Mononuclear cell (primary cell): Measurements from ENCODE around the gene MUC2. TPM values are rescaled to one million over a fixed set of nuclear protein-coding genes. Genes with fewer than 3 reads are reported as not detected.

Experiments
- H3K27me3 ChIP-seq: 2 replicates; pipeline ENCODE4 v1.6.0; 2011; ENCODE audit warnings: low read length, control low read depth; ENCODE audit not compliant: insufficient read depth
- H3K4me1 ChIP-seq: 2 replicates; pipeline ENCODE4 v1.5.1; 2011; ENCODE audit warnings: mild to moderate bottlenecking, low read length, control low read depth; ENCODE audit not compliant: insufficient read depth
- H3K4me3 ChIP-seq: 2 replicates; pipeline ENCODE4 v1.5.1; 2011; ENCODE audit warnings: mild to moderate bottlenecking, low read length, moderate library complexity
- H3K9me3 ChIP-seq: 2 replicates; pipeline ENCODE4 v1.5.1; 2011; ENCODE audit warnings: low read depth, mild to moderate bottlenecking, control low read depth, low read length
- total RNA-seq: library from RNA; depleted of rRNA; stranded (reverse); fragments of >200 nt; gene quantifications from one replicate; pipeline ENCODE4 v1.2.3, GENCODE V29; 2012

The MUC2 gene
- total RNA-seq, 1 donor, result not detected

DNA sequence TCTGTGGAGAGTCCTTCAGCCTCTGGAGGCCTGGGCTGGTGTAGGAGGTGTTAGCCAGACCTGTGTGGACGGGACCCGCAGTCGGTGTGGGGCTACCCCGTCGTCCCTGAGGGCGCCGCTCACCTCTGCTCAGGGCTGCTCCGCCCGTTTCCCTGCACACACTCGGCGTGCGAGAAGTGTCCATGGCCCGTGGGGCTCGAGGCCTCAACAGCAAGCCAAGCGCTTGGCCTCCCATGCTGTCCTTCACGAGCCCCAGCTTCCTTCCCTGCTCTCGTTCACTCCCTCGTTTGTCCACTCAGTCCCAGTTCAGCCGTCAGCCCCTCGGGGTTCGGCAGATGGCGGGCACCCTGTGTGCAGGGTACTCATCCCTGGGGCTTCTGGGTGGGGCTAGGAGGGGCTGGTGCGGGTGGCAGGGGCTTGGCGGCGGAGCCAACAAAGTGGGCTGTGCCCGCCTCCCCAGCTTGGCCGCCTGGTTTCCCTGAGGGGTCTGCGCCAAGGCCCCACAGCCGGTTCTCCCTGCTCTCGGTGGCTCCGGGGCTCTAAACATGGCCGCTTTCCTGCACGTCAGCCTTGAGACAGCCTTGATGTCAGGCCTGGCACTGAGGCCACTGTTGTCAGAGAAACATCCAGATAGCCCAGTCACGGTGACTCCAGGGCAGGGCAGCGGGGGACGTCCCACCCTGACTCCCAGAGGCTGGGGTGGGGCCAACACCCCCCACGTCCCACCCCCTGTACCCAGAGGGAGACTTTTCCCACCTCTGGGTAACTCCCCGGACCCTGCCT is 41.5 kb upstream of the MUC2 start:
- H3K9me3 ChIP-seq, result no peaks in the 10 kb centered on the region
- H3K4me3 ChIP-seq, result no peak overlapping the region
- no peaks in the 10 kb centered on the region for H3K4me1 ChIP-seq
- H3K27me3 ChIP-seq, result no peaks in the 10 kb centered on the region

DNA sequence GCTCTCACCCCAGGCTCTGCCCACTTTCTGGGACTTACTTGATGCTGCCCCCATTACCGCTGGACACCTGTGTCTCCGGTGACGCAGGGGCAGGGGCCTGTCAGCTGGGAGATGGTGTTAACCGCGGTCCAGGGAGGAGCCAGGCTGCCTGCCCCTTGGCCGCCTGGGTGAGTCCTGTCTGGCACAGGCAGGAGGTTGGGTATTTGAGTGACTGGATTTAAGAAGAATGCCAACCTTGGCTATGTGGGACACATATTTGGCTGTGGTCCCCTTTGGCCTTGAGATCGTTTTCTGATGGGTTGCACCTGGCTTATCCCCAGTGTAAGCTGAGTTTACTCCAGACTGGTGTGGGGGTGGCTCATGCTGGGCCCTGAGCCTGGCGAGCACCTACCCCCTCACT is 40.7 kb upstream of the MUC2 start:
- no peak overlapping the region for H3K4me3 ChIP-seq
- H3K9me3 ChIP-seq, result no peaks in the 10 kb centered on the region
- no peaks in the 10 kb centered on the region for H3K27me3 ChIP-seq
- H3K4me1 ChIP-seq, result no peaks in the 10 kb centered on the region

DNA sequence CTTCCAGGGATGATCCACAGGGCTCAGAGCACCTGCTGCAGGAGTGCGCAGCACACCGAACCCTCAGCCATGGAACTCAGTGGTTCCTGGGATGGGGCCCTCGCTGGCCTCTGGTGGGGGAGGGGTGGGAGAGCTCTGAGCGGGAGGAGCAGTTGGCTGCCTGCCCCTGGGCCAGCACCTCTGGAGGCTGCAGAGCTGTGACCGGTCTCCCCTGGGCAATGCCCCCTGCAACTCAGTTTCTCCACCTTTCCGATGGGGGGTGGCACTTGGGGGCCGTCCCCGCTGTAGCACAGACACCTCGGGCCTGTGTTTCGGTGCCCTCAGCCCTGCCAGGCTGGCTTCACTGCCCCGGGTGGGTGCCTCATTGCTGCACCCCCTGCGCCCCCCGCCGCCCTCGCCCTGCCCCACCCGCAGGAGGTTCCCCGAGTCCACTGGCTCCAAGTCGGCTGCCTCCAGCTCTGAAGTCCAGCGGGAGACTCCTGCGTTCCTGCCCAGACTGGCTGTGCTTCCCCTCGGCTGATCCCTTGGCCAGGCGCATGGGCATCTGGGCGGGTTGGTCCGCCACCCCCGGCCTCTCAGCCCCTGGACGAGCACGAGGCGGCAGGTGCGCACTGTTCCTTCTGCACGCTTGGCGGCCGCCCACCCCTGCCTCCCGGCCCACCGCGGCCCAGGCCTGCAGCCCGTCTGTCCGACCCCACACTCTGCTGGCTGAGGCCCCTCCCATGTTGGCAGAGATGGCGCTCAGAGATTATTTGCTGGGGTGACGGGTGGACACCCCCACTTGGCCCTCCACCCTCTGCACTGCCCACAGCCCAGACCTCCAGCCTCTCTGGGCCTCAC is 40.0 kb upstream of the MUC2 start:
- H3K4me3 ChIP-seq, result no peak overlapping the region
- H3K4me1 ChIP-seq, result no peaks in the 10 kb centered on the region
- no peaks in the 10 kb centered on the region for H3K27me3 ChIP-seq
- no peaks in the 10 kb centered on the region for H3K9me3 ChIP-seq

DNA sequence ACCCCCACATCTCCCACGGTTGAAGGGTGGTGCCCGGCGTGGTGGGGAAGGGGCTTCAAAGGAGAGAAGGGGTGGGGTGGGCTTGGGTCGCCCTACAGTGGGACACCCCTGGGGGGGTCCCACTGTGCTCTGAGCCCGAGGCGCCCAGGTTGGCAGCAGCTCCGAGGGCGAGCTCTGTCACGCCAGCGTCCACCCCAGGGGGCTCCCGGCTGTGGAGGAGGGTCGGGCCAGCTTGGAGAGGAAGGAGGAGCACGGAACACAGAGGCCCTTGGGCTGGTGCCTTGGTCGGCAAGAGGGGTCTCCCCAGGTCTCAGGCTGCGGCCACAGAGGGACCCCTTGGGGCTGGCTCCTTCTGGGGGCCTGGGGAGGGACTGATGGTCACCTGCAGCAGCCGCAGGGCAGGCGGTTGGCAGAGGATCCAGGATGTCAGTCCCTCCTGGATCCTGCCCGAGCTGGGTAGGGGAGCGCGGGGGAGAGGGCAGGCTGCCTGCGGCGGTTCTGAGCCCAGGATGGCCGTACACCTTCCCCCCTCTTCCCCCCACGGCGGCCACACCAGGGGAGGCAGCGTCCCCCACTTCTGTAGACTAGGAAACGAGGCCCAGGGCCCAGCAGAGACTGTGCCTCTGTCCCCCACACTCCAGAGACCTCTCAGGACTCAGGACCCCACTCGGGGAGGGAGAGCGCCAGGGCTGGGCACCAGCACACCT is 38.9 kb upstream of the MUC2 start:
- H3K4me3 ChIP-seq, result no peak overlapping the region
- no peaks in the 10 kb centered on the region for H3K4me1 ChIP-seq
- H3K27me3 ChIP-seq, result no peaks in the 10 kb centered on the region
- H3K9me3 ChIP-seq, result no peaks in the 10 kb centered on the region

DNA sequence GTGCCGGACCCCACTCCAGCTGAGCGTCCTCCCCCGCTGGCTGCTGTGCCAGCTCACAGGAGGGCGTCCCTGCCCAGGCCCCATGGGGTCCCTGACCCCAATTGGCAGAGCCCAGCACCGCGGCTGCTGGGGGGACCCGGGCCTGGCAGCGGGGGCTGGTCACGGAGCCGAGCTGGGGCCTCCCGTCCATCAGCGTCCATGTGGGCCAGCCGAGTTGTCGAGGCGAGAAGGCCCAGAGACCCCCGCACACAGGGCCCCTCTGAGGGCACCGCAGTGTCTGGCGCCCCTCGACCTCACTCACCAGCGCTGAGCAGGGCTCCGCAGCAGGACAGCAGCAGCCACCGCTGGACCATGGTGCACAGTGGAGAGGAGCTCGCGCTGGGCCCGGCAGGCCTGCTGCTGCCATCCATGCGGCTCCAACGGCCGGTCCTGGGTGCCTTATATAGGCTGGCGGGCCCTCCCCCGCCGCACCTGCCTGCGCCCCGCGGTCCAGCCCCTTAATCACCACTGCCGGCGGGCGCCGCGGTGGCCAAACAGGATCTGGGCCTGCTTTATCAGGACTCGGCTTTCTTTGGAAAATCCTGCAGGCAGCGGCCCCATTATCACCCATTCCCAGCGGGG is 38.3 kb upstream of the MUC2 start, which contains the start of gene MUC6:
MUC6 (minus strand) TSS at position 416 of the 621 bp plus-strand sequence; CDS start at position 353, 63 bp downstream.
- no peak within 1 kb of the TSS for H3K4me3 ChIP-seq
- H3K27me3 ChIP-seq, result no peaks in the 10 kb centered on the region
- H3K4me1 ChIP-seq, result no peaks in the 10 kb centered on the region
- H3K9me3 ChIP-seq, result no peaks in the 10 kb centered on the region

DNA sequence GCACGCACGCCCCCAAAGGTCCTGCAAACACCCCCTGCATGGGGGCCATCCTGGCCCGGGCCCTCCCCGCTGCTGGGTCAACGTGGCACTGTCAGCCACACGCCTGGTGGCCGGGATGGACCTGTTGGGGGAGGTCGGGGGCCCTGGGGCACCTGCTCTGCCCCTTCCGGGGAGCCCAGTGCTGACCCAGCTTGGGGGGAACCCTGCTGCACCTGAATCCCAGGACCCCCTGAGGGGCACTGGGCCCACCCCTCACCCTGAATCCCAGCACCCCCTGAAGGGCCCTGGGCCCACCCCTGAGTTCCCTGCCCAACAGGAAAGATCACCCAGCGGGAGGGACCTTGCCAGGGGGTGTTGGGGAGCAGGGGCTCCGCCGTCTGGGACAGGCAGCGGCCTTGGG is 37.7 kb upstream of the MUC2 start:
- H3K4me1 ChIP-seq, result no peaks in the 10 kb centered on the region
- H3K4me3 ChIP-seq, result no peak overlapping the region
- no peaks in the 10 kb centered on the region for H3K9me3 ChIP-seq
- no peaks in the 10 kb centered on the region for H3K27me3 ChIP-seq

DNA sequence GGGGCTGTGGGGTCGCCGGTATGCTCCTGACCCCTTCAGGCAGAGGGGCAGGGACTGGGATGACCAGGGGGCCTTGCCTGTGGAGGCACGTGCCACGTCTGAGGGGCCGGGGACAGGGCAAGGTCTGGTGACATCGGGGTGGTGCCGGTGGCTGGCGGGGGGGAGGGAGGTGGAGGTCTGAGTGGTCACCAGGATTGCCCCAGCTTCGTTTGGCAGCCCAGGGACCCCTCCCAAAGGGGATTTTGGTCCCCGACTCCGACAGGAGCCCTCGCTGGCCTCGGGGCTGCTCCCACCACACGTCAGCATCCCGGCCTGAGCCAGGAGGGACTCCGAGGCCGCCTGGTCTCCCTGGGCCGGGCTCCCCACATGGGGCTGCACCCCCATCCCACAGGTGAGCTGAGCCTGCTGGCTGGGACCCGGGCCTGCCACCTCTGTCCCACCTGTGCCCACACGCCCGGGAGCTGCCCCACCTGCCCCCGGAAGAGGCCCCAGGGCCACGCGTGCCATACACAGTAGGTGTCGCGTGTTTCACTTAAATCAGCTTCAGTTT is 37.1 kb upstream of the MUC2 start:
- Histone ChIP-seq H3K9me3 (no peaks in the 10 kb centered on the region), H3K4me3 (no peak overlapping the region), H3K27me3 (no peaks in the 10 kb centered on the region), H3K4me1 (no peaks in the 10 kb centered on the region)

DNA sequence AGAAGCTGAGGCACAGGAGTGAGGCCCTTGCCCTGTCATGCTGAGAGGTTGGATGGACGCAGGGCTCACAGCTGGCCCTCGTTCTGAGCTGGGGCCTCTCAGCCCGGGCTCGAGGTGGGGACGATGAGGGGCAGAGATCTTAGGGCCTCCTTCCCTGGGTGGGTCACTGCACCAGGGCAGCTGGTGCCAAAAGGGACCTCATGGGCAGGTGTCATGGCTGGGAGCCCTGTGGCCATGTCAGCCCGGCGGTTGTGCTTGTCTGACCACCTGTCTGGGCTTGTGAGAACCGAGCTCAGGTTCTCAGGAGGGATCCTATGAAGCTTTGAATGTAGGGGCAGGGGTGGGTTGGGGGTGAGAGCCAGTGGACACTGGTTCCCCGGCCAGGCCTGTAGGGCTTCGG is 36.3 kb upstream of the MUC2 start:
- no peaks in the 10 kb centered on the region for H3K27me3 ChIP-seq

DNA sequence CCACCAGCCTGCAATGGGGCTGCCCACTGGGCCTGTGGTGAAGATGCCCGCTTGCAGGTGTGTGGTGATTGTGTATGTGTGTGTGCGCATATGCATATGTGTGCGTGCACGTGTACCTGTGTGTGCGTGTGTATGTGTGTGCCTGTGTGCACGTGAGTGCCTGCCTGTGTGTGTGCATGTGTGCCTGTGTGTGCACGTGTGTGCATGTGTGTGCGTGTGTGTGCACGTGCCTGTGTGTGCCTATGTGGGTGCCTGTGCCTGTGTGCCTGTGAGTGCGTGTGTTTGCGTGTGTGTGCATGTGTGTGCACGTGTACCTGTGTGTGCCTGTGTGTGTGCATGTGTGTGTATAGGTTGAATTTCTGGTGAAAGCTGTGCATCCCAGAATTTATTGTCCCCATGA is 35.8 kb upstream of the MUC2 start:
- no peak overlapping the region for H3K4me3 ChIP-seq
- H3K9me3 ChIP-seq, result no peaks in the 10 kb centered on the region
- no peaks in the 10 kb centered on the region for H3K4me1 ChIP-seq
- H3K27me3 ChIP-seq, result no peaks in the 10 kb centered on the region

More for the DNA sequence above, 36.3 kb upstream of the MUC2 start:
- H3K4me3 ChIP-seq, result no peak overlapping the region
- no peaks in the 10 kb centered on the region for H3K9me3 ChIP-seq
- H3K4me1 ChIP-seq, result no peaks in the 10 kb centered on the region

DNA sequence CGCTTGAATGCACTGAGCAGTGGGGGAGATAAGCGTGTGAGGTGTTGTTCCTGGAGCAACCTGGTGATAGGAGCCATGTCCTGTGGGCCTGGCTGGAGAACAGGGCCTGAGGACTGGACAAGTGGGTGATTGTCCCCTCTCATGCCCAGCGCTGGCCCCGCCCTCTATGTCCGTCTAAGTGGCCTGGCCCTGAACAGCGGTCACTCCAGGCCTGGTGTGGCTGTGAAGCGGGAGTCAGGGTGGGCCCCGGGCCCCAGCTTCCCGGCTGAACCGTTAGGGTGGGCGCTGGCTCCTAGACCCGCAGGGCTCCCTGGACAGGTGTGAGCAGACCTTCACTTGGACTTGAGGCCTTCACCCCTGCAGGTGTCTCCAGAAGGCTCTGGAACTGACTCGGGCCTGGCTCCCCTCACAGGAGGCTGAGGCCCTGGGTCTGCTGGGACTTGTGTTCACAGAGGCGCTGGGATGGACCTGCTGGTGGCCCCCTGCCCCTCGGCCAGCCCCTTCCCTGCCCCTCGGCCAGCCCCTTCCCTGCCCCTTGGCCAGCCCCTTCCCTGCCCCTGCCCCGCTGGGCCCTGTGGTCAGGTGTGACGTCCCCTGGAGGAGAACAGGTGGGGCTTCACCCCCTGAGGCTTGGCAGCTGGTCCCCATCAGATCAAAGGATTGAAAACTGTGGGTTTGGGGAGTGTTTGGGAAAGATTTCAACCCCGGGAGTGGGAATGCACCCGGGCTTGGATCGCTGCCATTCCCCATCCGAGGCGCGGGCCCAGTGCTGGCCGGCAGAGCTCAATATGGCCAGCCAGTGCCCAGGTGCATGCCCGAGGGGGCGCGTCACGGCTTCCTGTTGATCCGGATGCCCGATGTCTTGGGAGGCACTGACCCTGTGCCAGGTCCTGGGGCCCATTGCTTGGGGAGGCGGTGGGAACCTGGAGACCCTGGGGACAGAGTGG is 34.9 kb upstream of the MUC2 start:
- Histone ChIP-seq H3K4me1 (no peaks in the 10 kb centered on the region), H3K27me3 (no peaks in the 10 kb centered on the region), H3K4me3 (no peak overlapping the region), H3K9me3 (no peaks in the 10 kb centered on the region)

DNA sequence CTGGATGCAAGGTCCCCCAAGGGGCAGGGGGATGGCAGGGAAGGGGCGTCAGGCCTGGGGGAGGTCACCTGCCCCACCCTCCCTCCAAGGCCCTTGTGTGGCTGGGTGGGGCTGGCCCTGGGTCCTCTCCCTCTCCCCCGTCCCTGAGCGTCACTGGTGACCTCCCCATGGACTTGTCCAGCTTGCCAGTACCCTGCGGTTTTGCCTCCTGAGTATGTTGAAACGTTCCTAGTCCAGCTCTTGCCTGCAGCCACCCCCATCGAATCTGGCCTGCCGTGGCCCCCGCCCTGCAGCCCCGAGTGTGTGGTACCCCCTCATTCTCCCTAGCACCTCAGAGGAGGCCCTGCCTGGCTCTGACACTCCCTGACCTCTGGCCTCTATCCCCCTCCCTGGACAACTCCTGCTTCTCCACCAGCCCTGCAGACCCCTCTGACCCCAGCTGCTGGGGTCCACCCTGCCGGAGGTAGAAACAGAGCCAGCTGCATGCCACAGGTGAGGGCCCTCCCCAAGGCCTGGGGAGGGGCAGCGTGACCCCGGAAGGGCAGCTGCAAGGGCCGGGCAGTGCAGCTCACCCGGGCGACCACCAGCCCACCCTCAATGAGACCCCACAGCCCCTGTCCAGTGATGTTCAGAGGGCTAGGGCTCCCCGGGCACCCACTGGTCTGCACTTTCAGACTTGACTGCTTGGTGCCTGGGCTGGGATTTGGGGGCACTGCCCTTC is 34.1 kb upstream of the MUC2 start:
- no peaks in the 10 kb centered on the region for H3K9me3 ChIP-seq
- H3K4me1 ChIP-seq, result no peaks in the 10 kb centered on the region
- H3K27me3 ChIP-seq, result no peaks in the 10 kb centered on the region
- no peak overlapping the region for H3K4me3 ChIP-seq

DNA sequence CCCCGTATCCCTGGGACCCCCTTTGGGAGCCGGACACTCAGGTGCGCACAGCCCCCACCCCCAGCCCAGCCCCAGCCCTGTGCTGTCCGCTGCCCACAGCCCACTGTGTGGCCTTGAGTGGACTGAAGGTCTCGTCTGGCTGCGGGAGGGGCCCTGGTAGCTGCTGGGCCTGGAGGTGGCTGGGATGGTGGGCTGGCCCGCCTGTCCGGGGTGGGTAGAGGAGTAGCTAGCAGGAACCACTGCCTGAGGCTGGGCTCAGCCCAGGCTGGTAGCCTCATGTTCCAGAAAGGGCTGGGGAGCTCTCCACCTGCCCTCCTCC is 33.6 kb upstream of the MUC2 start:
- Histone ChIP-seq H3K4me1 (no peaks in the 10 kb centered on the region), H3K9me3 (no peaks in the 10 kb centered on the region), H3K27me3 (no peaks in the 10 kb centered on the region), H3K4me3 (no peak overlapping the region)

DNA sequence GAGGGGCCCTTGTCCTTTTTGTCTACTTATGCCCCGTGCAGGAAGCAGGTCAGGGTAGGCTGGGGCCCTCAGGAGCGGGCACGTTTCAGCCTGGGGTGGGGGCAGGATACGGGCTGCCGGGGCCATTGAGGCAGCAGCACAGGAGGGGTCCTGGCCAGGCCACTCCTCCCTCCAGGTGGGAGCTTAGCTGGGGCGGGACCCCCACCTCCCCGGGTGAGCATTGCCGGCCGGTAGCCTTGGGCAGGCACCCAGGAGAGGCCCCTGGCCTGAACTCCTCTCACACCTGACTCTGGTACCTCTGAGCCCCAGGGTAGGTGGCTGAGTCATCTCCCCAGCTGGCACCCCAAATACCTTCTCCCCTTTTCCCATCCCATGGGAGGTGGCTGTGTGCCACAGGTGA is 33.2 kb upstream of the MUC2 start:
- Histone ChIP-seq H3K4me1 (no peaks in the 10 kb centered on the region), H3K4me3 (no peak overlapping the region), H3K27me3 (no peaks in the 10 kb centered on the region), H3K9me3 (no peaks in the 10 kb centered on the region)
